WTC11 (cell line): ENCODE data around the gene NKX6-2. TPM values are rescaled to one million over a fixed set of nuclear protein-coding genes. Genes with fewer than 3 reads are reported as not detected.

ENCODE experiments used
- ATAC-seq: fragments of 200-7000 bp; cut with Tn5 transposase; 2 replicates; pipeline ENCODE4 v1.10.0; 2021; ENCODE audit warnings: mild to moderate bottlenecking, moderate library complexity
- CTCF ChIA-PET: fragments of 300-600 bp; sonication (Branson Sonifier 250); formaldehyde crosslinking; loops from one replicate; lab custom pipeline; 2021; ENCODE audit warnings: antibody characterized with exemption; lab: Charles Lee
- POLR2A ChIA-PET: fragments of 350-600 bp; sonication (Branson Sonifier 250); formaldehyde crosslinking; loops from one replicate; lab custom pipeline; 2021; ENCODE audit warnings: antibody characterized with exemption; lab: Charles Lee
- DNase-seq: peaks from one replicate; pipeline ENCODE4 v3.0.0; 2021; ENCODE audit warnings: low spot score
- H3K27ac Mint-ChIP-seq: 2 replicates; pipeline ENCODE4 v1.8.0; 2021; ENCODE audit warnings: mixed read lengths
- H3K27me3 Mint-ChIP-seq: 2 replicates; pipeline ENCODE4 v1.8.0; 2021; ENCODE audit warnings: low read depth, mild to moderate bottlenecking, moderate library complexity, mixed read lengths
- H3K36me3 Mint-ChIP-seq: 2 replicates; pipeline ENCODE4 v1.8.0; 2021; ENCODE audit warnings: mixed read lengths
- H3K4me1 Mint-ChIP-seq: 2 replicates; pipeline ENCODE4 v1.8.0; 2022; ENCODE audit warnings: mixed read lengths
- H3K4me3 Mint-ChIP-seq: 2 replicates; pipeline ENCODE4 v1.8.0; 2021; ENCODE audit warnings: mild to moderate bottlenecking, moderate library complexity, mixed read lengths
- H3K9me3 Mint-ChIP-seq: 2 replicates; pipeline ENCODE4 v1.8.0; 2021; ENCODE audit warnings: mixed read lengths
- E2F4 ChIP-seq: sonication (generic); formaldehyde crosslinking; IDR thresholded peaks from 2 replicates; pipeline ENCODE4 v1.8.1; 2022; ENCODE audit warnings: low read depth, mild to moderate bottlenecking, moderate library complexity, missing genetic modification reagents, borderline replicate concordance
- GRHL2 ChIP-seq: fragments of 250-450 bp; sonication (Bioruptor Pico); IDR thresholded peaks from 2 replicates; pipeline ENCODE4 v1.8.0; 2022; ENCODE audit warnings: mild to moderate bottlenecking, moderate library complexity; ENCODE audit not compliant: insufficient replicate concordance, severe bottlenecking
- OVOL2 ChIP-seq: fragments of 250-450 bp; sonication (Bioruptor Pico); IDR thresholded peaks from 2 replicates; pipeline ENCODE4 v1.9.0; 2021; ENCODE audit warnings: mild to moderate bottlenecking, borderline replicate concordance
- PRDM15 ChIP-seq: sonication (generic); formaldehyde crosslinking; IDR thresholded peaks from 2 replicates; pipeline ENCODE4 v1.8.0; 2022; ENCODE audit warnings: missing genetic modification reagents
- TEAD4 ChIP-seq: sonication (generic); formaldehyde crosslinking; IDR thresholded peaks from 2 replicates; pipeline ENCODE4 v1.8.0; 2022; ENCODE audit warnings: mild to moderate bottlenecking, missing genetic modification reagents
- ZNF138 ChIP-seq: sonication (generic); formaldehyde crosslinking; conservative IDR thresholded peaks from 2 replicates; pipeline ENCODE4 v1.8.1; 2022; ENCODE audit warnings: mild to moderate bottlenecking, moderate library complexity, missing genetic modification reagents
- ZNF263 ChIP-seq: sonication (generic); formaldehyde crosslinking; IDR thresholded peaks from 2 replicates; pipeline ENCODE4 v1.8.1; 2022; ENCODE audit warnings: low read depth, mild to moderate bottlenecking, moderate library complexity, missing genetic modification reagents
- ZNF532 ChIP-seq: fragments of 250-450 bp; sonication (Bioruptor Pico); IDR thresholded peaks from 2 replicates; pipeline ENCODE4 v1.9.0; 2021; ENCODE audit warnings: mild to moderate bottlenecking, borderline replicate concordance
- total RNA-seq: library from RNA; stranded (reverse); gene quantifications from 3 replicates; pipeline ENCODE4 v1.2.3, GENCODE V29; 2021
- TF ChIP-seq, protein P1 (sequence below): fragments of 250-450 bp; sonication (Bioruptor Pico); IDR thresholded peaks from 2 replicates; pipeline ENCODE4 v1.9.0; 2021; ENCODE audit warnings: mild to moderate bottlenecking
- TF ChIP-seq, protein P2 (sequence below): sonication (generic); formaldehyde crosslinking; IDR thresholded peaks from 2 replicates; pipeline ENCODE4 v1.8.0; 2022; ENCODE audit warnings: mild to moderate bottlenecking, missing genetic modification reagents
- TF ChIP-seq, protein P3 (sequence below): fragments of 250-450 bp; sonication (Bioruptor Pico); IDR thresholded peaks from 2 replicates; pipeline ENCODE4 v2.1.2; 2022; ENCODE audit warnings: mild to moderate bottlenecking, moderate library complexity
- TF ChIP-seq, protein P4 (sequence below): sonication (generic); formaldehyde crosslinking; conservative IDR thresholded peaks from 2 replicates; pipeline ENCODE4 v1.8.1; 2023; ENCODE audit warnings: mild to moderate bottlenecking, low read depth, missing genetic modification reagents, moderate library complexity
- TF ChIP-seq, protein P5 (sequence below): sonication (generic); formaldehyde crosslinking; IDR thresholded peaks from 2 replicates; pipeline ENCODE4 v1.8.1; 2022; ENCODE audit warnings: mild to moderate bottlenecking, missing genetic modification reagents, moderate library complexity, borderline replicate concordance
- TF ChIP-seq, protein P6 (sequence below): sonication (generic); formaldehyde crosslinking; IDR thresholded peaks from 2 replicates; pipeline ENCODE4 v1.8.0; 2022; ENCODE audit warnings: mild to moderate bottlenecking, missing genetic modification reagents

NKX6-2 gene
- total RNA-seq, 1 experiment from 2014 or later: 0.15 TPM

DNA sequence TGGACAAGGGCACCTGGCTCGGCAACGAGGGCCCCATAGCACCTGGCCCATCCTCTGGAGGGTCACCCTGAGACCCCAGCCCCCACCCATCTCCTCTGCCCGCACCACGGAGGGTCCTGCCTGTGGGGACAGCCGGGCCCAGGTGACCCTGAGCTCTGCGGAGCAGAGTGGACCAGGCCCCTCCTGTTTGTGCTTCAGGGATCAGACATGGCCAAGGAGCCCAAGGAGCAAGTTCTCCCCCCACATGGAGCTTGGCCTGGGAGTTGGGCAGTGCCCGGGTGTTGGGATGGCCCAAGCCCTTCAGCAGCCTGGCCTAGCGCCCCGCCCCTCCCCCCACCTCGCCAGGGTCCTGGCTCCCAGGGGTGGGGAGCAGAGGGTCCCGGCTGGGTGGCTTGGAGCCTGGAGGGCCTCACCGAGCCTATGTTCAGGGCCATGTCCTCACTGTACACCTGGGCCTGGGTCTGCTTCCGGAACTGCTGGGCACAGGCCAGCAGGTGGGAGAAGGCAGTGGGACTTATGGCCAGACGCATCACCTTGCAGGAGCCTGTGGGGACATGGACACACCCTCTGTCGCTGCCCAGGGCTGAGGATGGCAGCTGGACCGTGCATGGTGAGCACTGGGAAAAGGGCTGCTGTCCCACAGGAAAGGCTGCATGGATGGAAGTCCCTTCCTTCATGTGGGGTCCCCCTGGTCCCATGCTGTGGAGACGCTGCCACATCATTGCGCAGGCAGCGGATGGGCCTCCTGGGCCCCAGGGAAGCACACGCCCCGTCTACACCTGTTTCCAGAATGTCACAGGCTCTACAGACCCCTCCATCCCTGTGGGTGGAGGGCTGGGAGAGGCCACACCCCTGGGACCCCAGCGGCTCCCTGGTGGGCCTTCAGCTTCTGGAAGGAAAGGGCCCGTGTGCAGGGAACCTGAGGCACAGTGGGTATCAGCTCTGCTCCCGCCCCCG is 49.2 kb upstream of the NKX6-2 start (continued):
- TF ChIP-seq, protein P1, sequence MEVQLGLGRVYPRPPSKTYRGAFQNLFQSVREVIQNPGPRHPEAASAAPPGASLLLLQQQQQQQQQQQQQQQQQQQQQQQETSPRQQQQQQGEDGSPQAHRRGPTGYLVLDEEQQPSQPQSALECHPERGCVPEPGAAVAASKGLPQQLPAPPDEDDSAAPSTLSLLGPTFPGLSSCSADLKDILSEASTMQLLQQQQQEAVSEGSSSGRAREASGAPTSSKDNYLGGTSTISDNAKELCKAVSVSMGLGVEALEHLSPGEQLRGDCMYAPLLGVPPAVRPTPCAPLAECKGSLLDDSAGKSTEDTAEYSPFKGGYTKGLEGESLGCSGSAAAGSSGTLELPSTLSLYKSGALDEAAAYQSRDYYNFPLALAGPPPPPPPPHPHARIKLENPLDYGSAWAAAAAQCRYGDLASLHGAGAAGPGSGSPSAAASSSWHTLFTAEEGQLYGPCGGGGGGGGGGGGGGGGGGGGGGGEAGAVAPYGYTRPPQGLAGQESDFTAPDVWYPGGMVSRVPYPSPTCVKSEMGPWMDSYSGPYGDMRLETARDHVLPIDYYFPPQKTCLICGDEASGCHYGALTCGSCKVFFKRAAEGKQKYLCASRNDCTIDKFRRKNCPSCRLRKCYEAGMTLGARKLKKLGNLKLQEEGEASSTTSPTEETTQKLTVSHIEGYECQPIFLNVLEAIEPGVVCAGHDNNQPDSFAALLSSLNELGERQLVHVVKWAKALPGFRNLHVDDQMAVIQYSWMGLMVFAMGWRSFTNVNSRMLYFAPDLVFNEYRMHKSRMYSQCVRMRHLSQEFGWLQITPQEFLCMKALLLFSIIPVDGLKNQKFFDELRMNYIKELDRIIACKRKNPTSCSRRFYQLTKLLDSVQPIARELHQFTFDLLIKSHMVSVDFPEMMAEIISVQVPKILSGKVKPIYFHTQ: no peak
- TF ChIP-seq ZNF263 (CRISPR knock-in tag) (no peak), ZNF532 (CRISPR knock-in tag) (no peak)

GRCh38 chr10:132834311-132834761 is 48.4 kb upstream of the NKX6-2 start:
- ATAC-seq: no peak
- H3K4me3 Mint-ChIP-seq: no peak overlapping the region
- H3K4me1 Mint-ChIP-seq: 0 out of 2 replicates have a peak, but pooled peaks cover 2% of the 10 kb centered on the region
- H3K36me3 Mint-ChIP-seq: no peaks in the 10 kb centered on the region
- H3K9me3 Mint-ChIP-seq: peaks cover 7% of the 10 kb centered on the region
- no peak for DNase-seq
- H3K27me3 Mint-ChIP-seq: no peaks in the 10 kb centered on the region
- POLR2A ChIA-PET: no interaction called here
- CTCF ChIA-PET: no interaction called here
- no peak overlapping the region for H3K27ac Mint-ChIP-seq
- no peak for TF ChIP-seq ZNF138 (CRISPR knock-in tag)
- TF ChIP-seq, protein P2, sequence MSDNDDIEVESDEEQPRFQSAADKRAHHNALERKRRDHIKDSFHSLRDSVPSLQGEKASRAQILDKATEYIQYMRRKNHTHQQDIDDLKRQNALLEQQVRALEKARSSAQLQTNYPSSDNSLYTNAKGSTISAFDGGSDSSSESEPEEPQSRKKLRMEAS (CRISPR knock-in tag): no peak
- no peak for TF ChIP-seq E2F4 (CRISPR knock-in tag)
- TF ChIP-seq TEAD4 (CRISPR knock-in tag): no peak
- TF ChIP-seq, protein P3, sequence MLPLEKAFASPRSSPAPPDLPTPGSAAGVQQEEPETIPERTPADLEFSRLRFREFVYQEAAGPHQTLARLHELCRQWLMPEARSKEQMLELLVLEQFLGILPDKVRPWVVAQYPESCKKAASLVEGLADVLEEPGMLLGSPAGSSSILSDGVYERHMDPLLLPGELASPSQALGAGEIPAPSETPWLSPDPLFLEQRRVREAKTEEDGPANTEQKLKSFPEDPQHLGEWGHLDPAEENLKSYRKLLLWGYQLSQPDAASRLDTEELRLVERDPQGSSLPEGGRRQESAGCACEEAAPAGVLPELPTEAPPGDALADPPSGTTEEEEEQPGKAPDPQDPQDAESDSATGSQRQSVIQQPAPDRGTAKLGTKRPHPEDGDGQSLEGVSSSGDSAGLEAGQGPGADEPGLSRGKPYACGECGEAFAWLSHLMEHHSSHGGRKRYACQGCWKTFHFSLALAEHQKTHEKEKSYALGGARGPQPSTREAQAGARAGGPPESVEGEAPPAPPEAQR (CRISPR knock-in tag): no peak
- TF ChIP-seq, protein P4, sequence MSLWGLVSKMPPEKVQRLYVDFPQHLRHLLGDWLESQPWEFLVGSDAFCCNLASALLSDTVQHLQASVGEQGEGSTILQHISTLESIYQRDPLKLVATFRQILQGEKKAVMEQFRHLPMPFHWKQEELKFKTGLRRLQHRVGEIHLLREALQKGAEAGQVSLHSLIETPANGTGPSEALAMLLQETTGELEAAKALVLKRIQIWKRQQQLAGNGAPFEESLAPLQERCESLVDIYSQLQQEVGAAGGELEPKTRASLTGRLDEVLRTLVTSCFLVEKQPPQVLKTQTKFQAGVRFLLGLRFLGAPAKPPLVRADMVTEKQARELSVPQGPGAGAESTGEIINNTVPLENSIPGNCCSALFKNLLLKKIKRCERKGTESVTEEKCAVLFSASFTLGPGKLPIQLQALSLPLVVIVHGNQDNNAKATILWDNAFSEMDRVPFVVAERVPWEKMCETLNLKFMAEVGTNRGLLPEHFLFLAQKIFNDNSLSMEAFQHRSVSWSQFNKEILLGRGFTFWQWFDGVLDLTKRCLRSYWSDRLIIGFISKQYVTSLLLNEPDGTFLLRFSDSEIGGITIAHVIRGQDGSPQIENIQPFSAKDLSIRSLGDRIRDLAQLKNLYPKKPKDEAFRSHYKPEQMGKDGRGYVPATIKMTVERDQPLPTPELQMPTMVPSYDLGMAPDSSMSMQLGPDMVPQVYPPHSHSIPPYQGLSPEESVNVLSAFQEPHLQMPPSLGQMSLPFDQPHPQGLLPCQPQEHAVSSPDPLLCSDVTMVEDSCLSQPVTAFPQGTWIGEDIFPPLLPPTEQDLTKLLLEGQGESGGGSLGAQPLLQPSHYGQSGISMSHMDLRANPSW (CRISPR knock-in tag): no peak
- no peak for TF ChIP-seq OVOL2 (CRISPR knock-in tag)
- no peak for TF ChIP-seq GRHL2
- TF ChIP-seq, protein P5, sequence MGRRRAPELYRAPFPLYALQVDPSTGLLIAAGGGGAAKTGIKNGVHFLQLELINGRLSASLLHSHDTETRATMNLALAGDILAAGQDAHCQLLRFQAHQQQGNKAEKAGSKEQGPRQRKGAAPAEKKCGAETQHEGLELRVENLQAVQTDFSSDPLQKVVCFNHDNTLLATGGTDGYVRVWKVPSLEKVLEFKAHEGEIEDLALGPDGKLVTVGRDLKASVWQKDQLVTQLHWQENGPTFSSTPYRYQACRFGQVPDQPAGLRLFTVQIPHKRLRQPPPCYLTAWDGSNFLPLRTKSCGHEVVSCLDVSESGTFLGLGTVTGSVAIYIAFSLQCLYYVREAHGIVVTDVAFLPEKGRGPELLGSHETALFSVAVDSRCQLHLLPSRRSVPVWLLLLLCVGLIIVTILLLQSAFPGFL (CRISPR knock-in tag): no peak
- TF ChIP-seq, protein P6, sequence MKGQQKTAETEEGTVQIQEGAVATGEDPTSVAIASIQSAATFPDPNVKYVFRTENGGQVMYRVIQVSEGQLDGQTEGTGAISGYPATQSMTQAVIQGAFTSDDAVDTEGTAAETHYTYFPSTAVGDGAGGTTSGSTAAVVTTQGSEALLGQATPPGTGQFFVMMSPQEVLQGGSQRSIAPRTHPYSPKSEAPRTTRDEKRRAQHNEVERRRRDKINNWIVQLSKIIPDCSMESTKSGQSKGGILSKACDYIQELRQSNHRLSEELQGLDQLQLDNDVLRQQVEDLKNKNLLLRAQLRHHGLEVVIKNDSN (CRISPR knock-in tag): no peak
- TF ChIP-seq PRDM15 (CRISPR knock-in tag): no peak
